Large intestine (tissue), 3 donors: Measurements from ENCODE around the gene SPG21. TPM values are rescaled to one million over a fixed set of nuclear protein-coding genes. Genes with fewer than 3 reads are reported as not detected.

ENCODE experiments used
- DNase-seq, 2 donors: peaks; one replicate each; pipeline versions ENCODE4 v3.0.0 to v3.0.0-alpha.2; 2013
- H3K27ac ChIP-seq: one replicate; pipeline ENCODE4 v1.5.1; 2013; ENCODE audit warnings: low read length
- H3K27me3 ChIP-seq: 2 replicates; pipeline ENCODE4 v1.6.1; 2013; ENCODE audit warnings: low read length; ENCODE audit not compliant: control insufficient read depth, insufficient read depth
- H3K36me3 ChIP-seq: 2 replicates; pipeline ENCODE4 v1.6.1; 2013; ENCODE audit warnings: low read length; ENCODE audit not compliant: control insufficient read depth, insufficient read depth
- H3K4me1 ChIP-seq: one replicate; pipeline ENCODE4 v1.6.1; 2013; ENCODE audit warnings: low read length; ENCODE audit not compliant: control insufficient read depth, insufficient read depth
- H3K4me3 ChIP-seq: one replicate; pipeline ENCODE4 v1.5.1; 2013; ENCODE audit warnings: low read length
- H3K9me3 ChIP-seq: one replicate; pipeline ENCODE4 v1.6.1; 2013; ENCODE audit warnings: mild to moderate bottlenecking, low read depth, low read length, moderate library complexity; ENCODE audit not compliant: control insufficient read depth
- WGBS: methylation state at CpG from one replicate; pipeline ENCODE4 v1.1.5; 2013; ENCODE audit warnings: low lambda C conversion rate; ENCODE audit not compliant: insufficient coverage; 5-methylcytosine and 5-hydroxymethylcytosine counted together
- polyA plus RNA-seq: library from polyadenylated mRNA; unstranded; fragments of 120-200 nt; gene quantifications from one replicate; pipeline ENCODE4 v1.2.1, GENCODE V29; 2013

The SPG21 gene
- polyA plus RNA-seq, 1 donor, result 168 TPM

DNA sequence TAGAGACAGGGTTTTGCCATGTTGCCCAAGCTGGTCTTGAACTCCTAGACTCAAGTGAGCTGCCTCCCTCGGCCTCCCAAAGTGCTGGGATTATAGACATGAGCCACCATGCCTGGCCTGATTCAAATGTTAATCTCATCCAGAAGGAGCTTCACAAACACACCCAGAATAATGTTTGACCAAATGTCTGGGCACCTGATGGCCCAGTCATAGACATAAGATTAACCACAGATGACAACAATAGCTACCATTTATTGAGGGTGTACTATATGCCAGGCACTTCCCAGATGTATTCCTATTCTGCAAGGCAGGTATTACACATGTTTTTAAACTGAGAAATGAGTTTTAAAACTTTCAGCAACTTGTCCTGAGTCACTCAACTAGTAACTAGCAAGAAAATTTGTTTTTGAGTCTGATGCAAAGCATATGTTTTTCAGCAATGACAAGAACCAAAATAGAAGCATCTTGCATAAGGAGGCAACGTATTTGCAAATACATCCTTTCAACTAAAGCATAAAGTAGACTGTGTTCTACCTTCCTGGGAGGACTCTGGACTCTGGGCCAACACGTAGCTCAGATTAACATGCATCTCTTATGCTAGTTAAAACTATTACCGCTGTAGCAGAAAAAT is 8.1 kb upstream of the SPG21 start:
- Histone ChIP-seq H3K36me3 (peaks cover 1% of the 10 kb centered on the region), H3K27ac (peak overlapping the region; percentile 2), H3K4me3 (no peak overlapping the region), H3K4me1 (peaks cover 5% of the 10 kb centered on the region), H3K27me3 (no peaks in the 10 kb centered on the region), H3K9me3 (no peaks in the 10 kb centered on the region)
- peak; percentile 46 to 70 for DNase-seq
- WGBS, result no CpG with 5 or more reads among the region's 4 CpGs

DNA sequence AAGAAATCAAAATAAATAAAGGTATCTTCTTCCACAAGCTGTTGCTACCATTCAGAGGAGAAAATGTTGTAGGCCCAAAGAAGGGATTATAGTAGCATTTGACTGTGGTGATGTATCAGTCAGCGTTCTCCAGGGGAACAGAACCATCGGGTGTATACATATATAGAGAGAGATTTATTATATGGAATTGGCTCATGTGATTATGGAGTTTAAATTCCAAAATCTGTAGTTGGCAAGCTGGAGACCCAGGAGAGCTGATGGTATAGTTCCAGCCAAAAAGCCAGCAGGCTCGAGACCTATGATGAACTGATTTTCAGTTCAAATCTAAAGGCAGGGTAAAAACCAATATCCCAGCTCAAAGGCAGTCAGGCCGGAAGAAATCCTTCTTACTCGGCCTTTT is 7.4 kb upstream of the SPG21 start:
- Histone ChIP-seq H3K4me1 (peaks cover 5% of the 10 kb centered on the region), H3K36me3 (no peaks in the 10 kb centered on the region), H3K27me3 (no peaks in the 10 kb centered on the region), H3K4me3 (no peak overlapping the region), H3K9me3 (no peaks in the 10 kb centered on the region), H3K27ac (no peak overlapping the region)
- no peak for DNase-seq
- WGBS, result no CpG with 5 or more reads among the region's 5 CpGs

DNA sequence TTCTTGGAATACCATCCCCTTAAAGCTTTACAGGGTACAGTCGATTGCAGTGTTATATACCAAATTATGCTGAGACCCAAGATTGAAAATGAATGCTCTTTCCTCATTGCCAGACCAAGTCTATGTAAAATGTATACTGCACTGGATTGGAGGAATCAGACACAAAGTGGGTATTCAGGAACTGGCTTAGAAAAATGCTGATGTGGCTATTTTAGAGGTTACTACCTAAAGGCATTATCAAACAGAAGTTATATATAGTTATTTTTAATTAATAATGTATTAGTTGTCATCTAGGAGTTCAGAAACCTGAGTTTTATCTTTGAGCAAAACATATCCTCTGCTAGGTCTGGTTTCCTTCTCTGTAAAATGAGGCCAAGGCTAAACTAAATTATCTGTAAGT is 3.6 kb upstream of the SPG21 start:
- DNase-seq, result no peak
- Histone ChIP-seq H3K27ac (peak overlapping the region; percentile 50), H3K27me3 (no peaks in the 10 kb centered on the region), H3K4me1 (peaks cover 18% of the 10 kb centered on the region), H3K4me3 (no peak overlapping the region), H3K36me3 (no peaks in the 10 kb centered on the region), H3K9me3 (no peaks in the 10 kb centered on the region)
- WGBS, result no CpG with 5 or more reads among the region's 1 CpG

DNA sequence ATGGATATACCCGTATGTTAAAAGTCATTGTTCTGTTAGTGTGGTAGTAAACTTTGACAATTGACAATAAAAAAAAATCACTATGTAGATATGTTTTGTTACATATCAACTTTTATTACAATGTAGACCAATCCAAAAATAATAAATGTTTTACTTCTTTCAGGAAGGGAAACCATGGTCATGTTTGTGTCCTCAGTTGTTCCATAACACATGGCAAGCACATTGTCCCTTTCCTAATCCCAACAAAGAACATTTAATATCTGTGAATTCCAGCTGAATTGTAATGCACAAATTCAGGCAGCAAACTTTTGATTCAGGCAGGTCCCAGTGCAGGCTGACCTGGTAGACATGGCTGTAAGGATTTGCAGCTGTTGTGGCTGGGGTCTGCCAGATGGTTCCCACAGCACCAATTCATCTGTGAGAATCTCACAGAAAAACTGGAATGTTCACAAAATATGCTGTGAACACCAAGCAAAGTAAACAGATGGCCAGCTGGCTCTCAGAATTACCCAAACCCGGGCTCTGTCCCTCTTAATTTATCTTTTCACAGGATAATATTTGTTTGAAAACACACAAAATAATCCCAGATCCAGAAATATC is 1.9 kb upstream of the SPG21 start:
- WGBS, result no CpG with 5 or more reads among the region's 2 CpGs
- no peak overlapping the region for H3K27ac ChIP-seq
- no peaks in the 10 kb centered on the region for H3K27me3 ChIP-seq

GRCh38 chr15:64990168-64990470 is 405 bp upstream of the SPG21 start:
- Histone ChIP-seq H3K27ac (peak overlapping the region; percentile 94), H3K9me3 (no peaks in the 10 kb centered on the region), H3K4me1 (peaks cover 24% of the 10 kb centered on the region), H3K4me3 (peak overlapping the region; percentile 81), H3K36me3 (peaks cover 3% of the 10 kb centered on the region), H3K27me3 (no peaks in the 10 kb centered on the region)
- DNase-seq, result no peak
- WGBS, result 5% methylated on average over 5 of the region's 9 CpGs

More for the DNA sequence above, 1.9 kb upstream of the SPG21 start:
- H3K4me3 ChIP-seq, result no peak overlapping the region
- peaks cover 3% of the 10 kb centered on the region for H3K36me3 ChIP-seq
- H3K4me1 ChIP-seq, result peaks cover 19% of the 10 kb centered on the region
- DNase-seq, result no peak
- no peaks in the 10 kb centered on the region for H3K9me3 ChIP-seq

DNA sequence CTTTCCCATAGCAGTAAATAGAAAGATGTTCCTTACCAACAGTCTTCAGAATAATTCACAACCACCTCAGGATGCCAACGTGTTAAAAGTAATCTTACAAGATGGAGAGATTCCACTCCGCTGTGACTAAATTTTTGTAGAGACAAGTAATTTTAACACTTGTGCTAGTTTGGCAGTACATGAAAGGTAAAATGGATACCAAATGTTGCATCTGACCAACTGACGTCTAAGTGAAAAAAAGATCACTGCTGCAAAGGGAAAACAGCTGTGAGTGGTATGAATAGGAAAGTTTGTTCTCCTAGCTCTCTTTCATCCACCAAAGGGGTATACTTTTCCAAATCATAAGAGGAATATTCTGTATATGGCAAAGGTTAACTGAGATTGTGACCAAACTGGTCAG is 2.6 kb downstream of the SPG21 start:
- Histone ChIP-seq H3K36me3 (peaks cover 5% of the 10 kb centered on the region), H3K4me1 (peaks cover 39% of the 10 kb centered on the region), H3K27ac (no peak overlapping the region), H3K4me3 (no peak overlapping the region), H3K27me3 (no peaks in the 10 kb centered on the region), H3K9me3 (no peaks in the 10 kb centered on the region)
- no peak for DNase-seq
- 100% methylated on average over 2 of the region's 3 CpGs for WGBS

GRCh38 chr15:64985366-64986033 is 4.2 kb downstream of the SPG21 start:
- Histone ChIP-seq H3K36me3 (peaks cover 8% of the 10 kb centered on the region), H3K4me1 (peaks cover 40% of the 10 kb centered on the region), H3K27me3 (no peaks in the 10 kb centered on the region), H3K9me3 (no peaks in the 10 kb centered on the region), H3K4me3 (no peak overlapping the region), H3K27ac (peak overlapping the region; percentile 31)
- DNase-seq, result peak in 1 of 2 donors; percentile 12
- WGBS, result no CpG with 5 or more reads among the region's 9 CpGs

- no peak for DNase-seq
- H3K36me3 ChIP-seq, result peaks cover 28% of the 10 kb centered on the region
- no peaks in the 10 kb centered on the region for H3K27me3 ChIP-seq
- H3K4me1 ChIP-seq, result peaks cover 34% of the 10 kb centered on the region
- H3K9me3 ChIP-seq, result no peaks in the 10 kb centered on the region
- WGBS, result no CpG with 5 or more reads among the region's 1 CpG
- H3K27ac ChIP-seq, result peak overlapping the region; percentile 65
- no peak overlapping the region for H3K4me3 ChIP-seq
Measured at GRCh38 chr15:64982472-64982871, 7.2 kb downstream of the SPG21 start.

GRCh38 chr15:64981812-64982431 is 7.8 kb downstream of the SPG21 start:
- no CpG with 5 or more reads among the region's 6 CpGs for WGBS
- peak; percentile 75 to 87 for DNase-seq

DNA sequence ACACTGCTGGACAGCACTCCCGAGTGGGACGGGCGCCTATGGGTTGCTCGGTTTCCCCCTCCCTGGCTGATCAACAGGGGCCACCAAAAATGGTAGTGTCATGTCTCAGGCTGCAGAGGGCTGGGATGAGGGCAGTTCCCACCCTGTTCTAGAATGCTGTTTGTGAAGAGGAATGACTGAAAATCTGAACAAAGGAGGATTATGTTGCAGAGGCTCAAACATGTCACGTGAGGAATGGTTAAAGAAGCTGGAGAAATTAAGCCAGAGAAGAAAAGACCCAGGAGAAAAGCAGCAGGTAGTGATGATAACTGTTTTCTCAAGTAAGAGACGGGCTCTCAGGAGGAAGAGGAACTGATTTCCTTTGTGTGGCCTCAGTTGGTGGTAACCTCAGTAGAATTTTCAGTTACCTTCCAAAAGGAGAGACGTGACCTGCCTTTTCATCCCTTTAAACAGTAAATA is 10.4 kb downstream of the SPG21 start:
- Histone ChIP-seq H3K4me3 (no peak overlapping the region), H3K27ac (no peak overlapping the region), H3K36me3 (peaks cover 40% of the 10 kb centered on the region), H3K9me3 (no peaks in the 10 kb centered on the region), H3K4me1 (peaks cover 25% of the 10 kb centered on the region), H3K27me3 (no peaks in the 10 kb centered on the region)
- no CpG with 5 or more reads among the region's 7 CpGs for WGBS
- no peak for DNase-seq

More at GRCh38 chr15:64981812-64982431, 7.8 kb downstream of the SPG21 start:
- Histone ChIP-seq H3K9me3 (no peaks in the 10 kb centered on the region), H3K27ac (peak overlapping the region; percentile 65), H3K4me3 (no peak overlapping the region), H3K27me3 (no peaks in the 10 kb centered on the region), H3K36me3 (peaks cover 32% of the 10 kb centered on the region), H3K4me1 (peaks cover 34% of the 10 kb centered on the region)
